Esophagus muscularis mucosa (tissue), 4 donors: Measurements from ENCODE around the gene BACE2. TPM values are rescaled to one million over a fixed set of nuclear protein-coding genes. Genes with fewer than 3 reads are reported as not detected.
"Not testable (repeated sequence)": the region's sequence is repeated elsewhere in the genome, so short reads cannot be mapped to it uniquely, and the experiment has no call there.

Source experiments
- DNase-seq: peaks from one replicate; pipeline ENCODE4 v3.0.0-alpha.2; 2017; ENCODE audit errors: extremely low spot score
- H3K27ac ChIP-seq, 4 donors: fragments of 200-600 bp; sonication (generic); replicated peaks in 1 of 4; 1 replicate in 3 of 4; 2 replicates in 1 of 4; pipeline ENCODE4 v1.5.1; 2016 to 2019; ENCODE audit warnings: mild to moderate bottlenecking in 1 of 4
- H3K27me3 ChIP-seq, 4 donors: fragments of 200-600 bp; sonication (generic); one replicate each; pipeline versions ENCODE4 v1.5.1 to v1.6.0; 2016 to 2019
- H3K36me3 ChIP-seq, 4 donors: fragments of 200-600 bp; sonication (generic); one replicate each; pipeline ENCODE4 v1.5.1; 2016 to 2019
- H3K4me1 ChIP-seq, 4 donors: fragments of 200-600 bp; sonication (generic); one replicate each; pipeline ENCODE4 v1.5.1; 2016 to 2019
- H3K4me3 ChIP-seq, 4 donors: fragments of 200-600 bp; sonication (generic); 1 replicate in 2 of 4; 2 replicates in 2 of 4; pipeline ENCODE4 v1.5.1; 2016 to 2019; ENCODE audit warnings: mild to moderate bottlenecking in 4 of 4, moderate library complexity in 1 of 4
- H3K9me3 ChIP-seq, 4 donors: fragments of 200-600 bp; sonication (generic); 1 replicate in 3 of 4; 2 replicates in 1 of 4; pipeline ENCODE4 v1.5.1; 2016 to 2019
- CTCF ChIP-seq, 3 experiments: fragments of 200-600 bp in 2 of 3; fragments of 450-650 bp in 1 of 3; sonication (generic) in 2 of 3; IDR thresholded peaks; one replicate each; pipeline ENCODE4 v1.5.1; 2017 to 2019; ENCODE audit warnings: antibody characterized with exemption in 3 of 3, mild to moderate bottlenecking in 2 of 3, moderate library complexity in 1 of 3
- EP300 ChIP-seq: sonication (generic); formaldehyde crosslinking; IDR thresholded peaks from one replicate; pipeline ENCODE4 v1.6.1; 2017; ENCODE audit warnings: antibody characterized with exemption
- POLR2A ChIP-seq: fragments of 450-650 bp; IDR thresholded peaks from one replicate; pipeline ENCODE4 v1.6.1; 2017; ENCODE audit warnings: antibody characterized with exemption, moderate library complexity, mild to moderate bottlenecking, low read depth
- POLR2AphosphoS5 ChIP-seq, 2 donors: sonication (generic); formaldehyde crosslinking; IDR thresholded peaks; one replicate each; pipeline ENCODE4 v1.6.1; 2017; ENCODE audit warnings: antibody characterized with exemption in 2 of 2
- WGBS: methylation state at CpG from one replicate; pipeline ENCODE4 v1.1.5; 2018; 5-methylcytosine and 5-hydroxymethylcytosine counted together
- intact Hi-C: fragments of 100-400 bp; cut with DNase I; formaldehyde crosslinking; loops from one replicate; pipeline ENCODE4 v1.15.1; 2023
- total RNA-seq, 4 donors: library from RNA; depleted of rRNA; stranded (reverse); fragments of >200 nt; gene quantifications; one replicate each; pipeline versions ENCODE4 v1.1.0 to v1.2.1, GENCODE V29; 2016

The BACE2 gene
- total RNA-seq, 4 donors from 2014 or later: 44.9 to 61.6 (median 58.2) TPM

DNA sequence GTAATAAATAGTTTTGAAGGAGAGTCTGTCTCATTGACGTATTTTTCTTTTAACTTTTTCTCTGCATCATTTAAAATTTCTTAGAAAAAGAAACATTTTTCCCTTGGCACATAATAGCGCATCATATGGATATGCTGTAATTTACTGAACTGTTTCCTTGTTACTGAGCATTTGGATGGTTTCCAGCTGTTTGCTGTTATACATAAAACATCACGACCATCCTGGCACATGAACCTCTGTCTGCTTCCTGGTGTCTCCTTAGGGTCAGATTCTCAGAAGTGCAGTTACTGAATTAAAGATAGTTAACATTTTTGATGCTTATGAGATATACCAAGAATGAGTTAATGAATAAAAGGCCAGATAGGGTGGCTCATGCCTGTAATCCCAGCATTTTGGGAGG is 67.2 kb downstream of the BACE2 start:
- no peak overlapping the region for H3K27ac ChIP-seq
- peaks cover 12 to 36% (median 19%) of the 10 kb centered on the region in 4 donors for H3K36me3 ChIP-seq
- no peak for DNase-seq
- no peaks in the 10 kb centered on the region for H3K9me3 ChIP-seq
- H3K4me3 ChIP-seq: no peak overlapping the region
- WGBS: 70% methylated on average over 3 of the region's 3 CpGs
- no peaks in the 10 kb centered on the region for H3K27me3 ChIP-seq
- intact Hi-C loops: no loop called here
- no peaks in the 10 kb centered on the region for H3K4me1 ChIP-seq
- TF ChIP-seq EP300 (no peak), POLR2A (no peak), POLR2AphosphoS5 (IDR thresholded peaks at IDR 0.05) (no peak), CTCF (IDR thresholded peaks at IDR 0.05) (no peak)

GRCh38 chr21:41236352-41236973 is 68.5 kb downstream of the BACE2 start:
- no peaks in the 10 kb centered on the region for H3K4me1 ChIP-seq
- peaks cover 12 to 44% (median 31%) of the 10 kb centered on the region in 4 donors for H3K36me3 ChIP-seq
- TF ChIP-seq POLR2AphosphoS5 (IDR thresholded peaks at IDR 0.05) (no peak), EP300 (no peak)
- H3K9me3 ChIP-seq: no peaks in the 10 kb centered on the region
- no peak overlapping the region for H3K4me3 ChIP-seq
- H3K27me3 ChIP-seq: no peaks in the 10 kb centered on the region
- DNase-seq: no peak
- WGBS: 94% methylated on average over 15 of the region's 16 CpGs
- no peak overlapping the region for H3K27ac ChIP-seq
- intact Hi-C loops: no loop called here

GRCh38 chr21:41238081-41238796 is 70.3 kb downstream of the BACE2 start:
- H3K9me3 ChIP-seq, H3K4me1 ChIP-seq, intact Hi-C loops, H3K27ac ChIP-seq, H3K27me3 ChIP-seq, H3K4me3 ChIP-seq, DNase-seq: not testable (repeated sequence)
- 83% methylated on average over 10 of the region's 10 CpGs for WGBS
- peaks cover 12 to 62% (median 43%) of the 10 kb centered on the region in 4 donors for H3K36me3 ChIP-seq

DNA sequence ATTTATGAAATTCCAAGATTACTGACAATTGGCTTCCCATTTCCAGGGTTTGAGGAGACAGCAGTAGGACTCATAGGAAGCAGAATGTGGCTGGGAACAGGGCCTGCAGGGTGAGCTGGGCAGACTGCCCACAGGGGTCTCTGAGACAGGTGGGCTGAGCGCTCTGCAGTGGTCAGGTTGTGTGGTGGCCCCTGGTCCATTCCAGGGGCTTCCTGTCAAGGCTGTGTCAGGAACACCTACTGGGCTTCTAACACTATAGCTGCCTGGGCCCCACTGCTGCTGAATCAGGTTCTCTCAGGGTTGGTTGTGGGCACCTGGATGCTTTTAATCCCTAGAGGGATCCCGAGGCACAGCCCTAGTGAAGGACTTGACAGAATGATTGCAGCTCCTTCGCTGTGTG is 72.1 kb downstream of the BACE2 start:
- Histone ChIP-seq H3K36me3 (peaks cover 12 to 80% (median 50%) of the 10 kb centered on the region in 4 donors), H3K4me3 (no peak overlapping the region), H3K27me3 (no peaks in the 10 kb centered on the region), H3K9me3 (no peaks in the 10 kb centered on the region), H3K4me1 (no peaks in the 10 kb centered on the region), H3K27ac (no peak overlapping the region)
- no peak for TF ChIP-seq EP300
- no peak for TF ChIP-seq POLR2A
- no peak for TF ChIP-seq POLR2AphosphoS5 (IDR thresholded peaks at IDR 0.05)
- WGBS: 86% methylated on average over 3 of the region's 3 CpGs
- intact Hi-C loops: no loop called here
- DNase-seq: no peak

DNA sequence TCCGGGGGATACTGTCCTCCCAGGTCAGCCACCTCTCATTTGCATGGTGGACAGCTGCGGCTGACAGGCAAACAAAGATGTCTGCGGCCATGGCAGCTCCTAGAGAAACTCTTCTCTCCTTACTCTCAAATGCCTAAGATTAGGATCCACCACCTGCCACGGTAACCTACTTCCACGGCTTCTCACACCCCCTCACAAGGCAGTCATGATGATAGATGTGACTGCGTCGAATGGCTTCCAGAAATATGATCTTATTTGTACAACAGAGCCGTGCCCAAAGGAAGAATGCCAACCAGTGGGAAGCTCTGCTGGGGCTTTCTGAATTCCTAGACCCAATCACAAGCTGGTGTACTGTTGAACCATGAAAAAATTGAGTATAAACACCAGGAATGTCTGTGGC is 73.4 kb downstream of the BACE2 start:
- WGBS: 51% methylated on average over 8 of the region's 8 CpGs
- no peaks in the 10 kb centered on the region for H3K27me3 ChIP-seq
- intact Hi-C loops: no loop called here
- no peak overlapping the region for H3K27ac ChIP-seq
- no peaks in the 10 kb centered on the region for H3K9me3 ChIP-seq
- H3K4me1 ChIP-seq: no peaks in the 10 kb centered on the region
- TF ChIP-seq CTCF (IDR thresholded peaks at IDR 0.05): no peak
- no peak for TF ChIP-seq POLR2AphosphoS5 (IDR thresholded peaks at IDR 0.05)
- TF ChIP-seq EP300: no peak
- no peak for TF ChIP-seq POLR2A
- H3K36me3 ChIP-seq: peaks cover 12 to 91% (median 60%) of the 10 kb centered on the region in 4 donors
- no peak overlapping the region for H3K4me3 ChIP-seq
- no peak for DNase-seq

- Histone ChIP-seq H3K9me3 (no peaks in the 10 kb centered on the region), H3K27me3 (no peaks in the 10 kb centered on the region), H3K4me1 (no peaks in the 10 kb centered on the region), H3K27ac (no peak overlapping the region), H3K36me3 (peaks cover 10 to 93% (median 68%) of the 10 kb centered on the region in 4 donors), H3K4me3 (no peak overlapping the region)
- TF ChIP-seq POLR2AphosphoS5 (IDR thresholded peaks at IDR 0.05): no peak
- TF ChIP-seq POLR2A: no peak
- TF ChIP-seq EP300: no peak
- TF ChIP-seq CTCF (IDR thresholded peaks at IDR 0.05): no peak
- no peak for DNase-seq
- WGBS: 85% methylated on average over 8 of the region's 8 CpGs
- intact Hi-C loops: no loop called here
These were observed 74.4 kb downstream of the BACE2 start for GRCh38 chr21:41242238-41242829.
